SK-N-SH (cell line): ENCODE measurements around the gene PCSK5. TPM values are rescaled to one million over a fixed set of nuclear protein-coding genes. Genes with fewer than 3 reads are reported as not detected.

ENCODE experiments used
- CTCF ChIA-PET: fragments of 300-600, 350-600 bp; formaldehyde crosslinking; extraction: SDS; loops from one replicate; lab custom pipeline; 2021; lab: Yijun Ruan, JAX
- POLR2A ChIA-PET: fragments of 350-600 bp; sonication (Branson Sonifier 250); formaldehyde crosslinking; extraction: SDS; loops from one replicate; lab custom pipeline; 2020; ENCODE audit warnings: antibody characterized with exemption, inconsistent platforms; lab: Yijun Ruan, JAX
- DNase-seq: peaks from one replicate; pipeline ENCODE4 v3.0.0; 2012
- H2AFZ ChIP-seq: fragments of 200-600 bp; sonication (generic); 2 replicates; pipeline ENCODE4 v1.8.1; 2016; ENCODE audit warnings: antibody characterized with exemption, mild to moderate bottlenecking, low read depth
- H3F3A ChIP-seq: fragments of 200-600 bp; sonication (generic); replicated peaks from 2 replicates; pipeline ENCODE3; 2016; ENCODE audit warnings: antibody characterized with exemption, mild to moderate bottlenecking; ENCODE audit not compliant: insufficient read depth
- H3K27ac ChIP-seq, 2 experiments: fragments of 200-500 bp in 1 of 2; fragments of 200-600 bp in 1 of 2; sonication (Bioruptor generic) in 1 of 2; sonication (generic), shearing (Covaris generic) in 1 of 2; 2 replicates each; pipeline versions ENCODE4 v1.5.1 to v1.6.1; 2014 to 2016; ENCODE audit warnings: low read depth in 2 of 2, inconsistent platforms in 1 of 2, low read length in 1 of 2, mild to moderate bottlenecking in 1 of 2, mixed read lengths in 1 of 2
- H3K27me3 ChIP-seq: fragments of 200-600 bp; sonication (generic), shearing (Covaris generic); 2 replicates; pipeline ENCODE4 v1.6.1; 2016; ENCODE audit warnings: mixed run types; ENCODE audit not compliant: insufficient read depth
- H3K36me3 ChIP-seq, 2 experiments: fragments of 200-500 bp in 1 of 2; fragments of 200-600 bp in 1 of 2; sonication (Bioruptor generic) in 1 of 2; sonication (generic) in 1 of 2; replicated peaks in 1 of 2; 2 replicates each; pipeline versions ENCODE3 to v1.5.1; 2014 to 2016; ENCODE audit warnings: low read length in 1 of 2, mild to moderate bottlenecking in 1 of 2; ENCODE audit not compliant: insufficient read depth in 2 of 2, control insufficient read depth in 1 of 2
- H3K4me1 ChIP-seq, 2 experiments: fragments of 200-500 bp in 1 of 2; fragments of 200-600 bp in 1 of 2; sonication (Bioruptor generic) in 1 of 2; sonication (generic), shearing (Covaris generic) in 1 of 2; 2 replicates each; pipeline versions ENCODE4 v1.5.1 to v1.6.1; 2014 to 2016; ENCODE audit warnings: low read depth in 1 of 2, low read length in 1 of 2, mixed run types in 1 of 2; ENCODE audit not compliant: insufficient read depth in 2 of 2, control insufficient read depth in 1 of 2
- H3K4me2 ChIP-seq: fragments of 200-600 bp; sonication (generic), shearing (Covaris generic); 2 replicates; pipeline ENCODE4 v1.6.1; 2017; ENCODE audit warnings: mixed run types
- H3K4me3 ChIP-seq, 2 experiments: fragments of 200-500 bp in 1 of 2; fragments of 200-600 bp in 1 of 2; sonication (Bioruptor generic) in 1 of 2; sonication (generic), shearing (Covaris generic) in 1 of 2; 2 replicates each; pipeline versions ENCODE4 v1.5.1 to v1.8.1; 2014 to 2016; ENCODE audit warnings: low read depth in 2 of 2, inconsistent platforms in 1 of 2, low read length in 1 of 2, mild to moderate bottlenecking in 1 of 2, mixed read lengths in 1 of 2, moderate library complexity in 1 of 2
- H3K79me2 ChIP-seq: fragments of 200-600 bp; sonication (generic); 2 replicates; pipeline ENCODE4 v1.8.1; 2017; ENCODE audit warnings: mild to moderate bottlenecking; ENCODE audit not compliant: insufficient read depth
- H3K9ac ChIP-seq: fragments of 200-600 bp; sonication (generic); 2 replicates; pipeline ENCODE4 v1.6.1; 2017; ENCODE audit warnings: mixed run types
- H3K9me2 ChIP-seq: fragments of 200-600 bp; sonication (generic); 2 replicates; pipeline ENCODE4 v1.6.1; 2017; ENCODE audit warnings: mixed run types
- H3K9me3 ChIP-seq: fragments of 200-600 bp; sonication (generic); 2 replicates; pipeline ENCODE4 v1.6.1; 2017; ENCODE audit warnings: mixed run types, mild to moderate bottlenecking, moderate library complexity
- H4K20me1 ChIP-seq: fragments of 200-600 bp; sonication (generic); 2 replicates; pipeline ENCODE4 v1.6.1; 2017; ENCODE audit warnings: mild to moderate bottlenecking, mixed run types; ENCODE audit not compliant: insufficient read depth
- CTCF ChIP-seq: fragments of 200-600 bp; sonication (generic); IDR thresholded peaks from 2 replicates; pipeline ENCODE4 v1.6.1; 2017; ENCODE audit warnings: antibody characterized with exemption, mild to moderate bottlenecking, moderate library complexity
- ELF1 ChIP-seq: IDR thresholded peaks from 2 replicates; pipeline ENCODE4 v1.4.0; 2012
- EZH2phosphoT487 ChIP-seq: fragments of 200-600 bp; sonication (generic); IDR thresholded peaks from 2 replicates; pipeline ENCODE4 v1.6.1; 2017; ENCODE audit warnings: low read depth, mixed run types, mild to moderate bottlenecking, antibody characterized with exemption, moderate library complexity, borderline replicate concordance
- FOSL2 ChIP-seq: IDR thresholded peaks from 2 replicates; pipeline ENCODE4 v1.4.0; 2012; ENCODE audit warnings: low read depth, mild to moderate bottlenecking, moderate library complexity, borderline replicate concordance
- FOXM1 ChIP-seq: IDR thresholded peaks from 2 replicates; pipeline ENCODE4 v1.4.0; 2012; ENCODE audit warnings: low read depth, mild to moderate bottlenecking
- GABPA ChIP-seq: IDR thresholded peaks from 2 replicates; pipeline ENCODE4 v1.4.0; 2012; ENCODE audit warnings: low read depth, mild to moderate bottlenecking
- IRF3 ChIP-seq: fragments of 150-350 bp; IDR thresholded peaks from 2 replicates; pipeline ENCODE4 v1.6.1; 2016; ENCODE audit warnings: mild to moderate bottlenecking, low read depth, low read length
- JUND ChIP-seq: IDR thresholded peaks from 2 replicates; pipeline ENCODE4 v1.4.0; 2012
- POLR2AphosphoS5 ChIP-seq: IDR thresholded peaks from 2 replicates; pipeline ENCODE4 v1.6.1; 2012; ENCODE audit warnings: low read depth, low read length
- RAD21 ChIP-seq: IDR thresholded peaks from 2 replicates; pipeline ENCODE4 v1.6.1; 2012; ENCODE audit warnings: mild to moderate bottlenecking, low read length
- RFX5 ChIP-seq: IDR thresholded peaks from 2 replicates; pipeline ENCODE4 v1.6.1; 2012; ENCODE audit warnings: mild to moderate bottlenecking, improper control_type of control experiment, low read length
- RXRA ChIP-seq: IDR thresholded peaks from 2 replicates; pipeline ENCODE4 v1.4.0; 2012; ENCODE audit warnings: low read depth, mild to moderate bottlenecking, borderline replicate concordance
- SMC3 ChIP-seq: IDR thresholded peaks from 2 replicates; pipeline ENCODE4 v1.6.1; 2012; ENCODE audit warnings: low read depth, low read length, improper control_type of control experiment
- TAF1 ChIP-seq: IDR thresholded peaks from 2 replicates; pipeline ENCODE4 v1.6.1; 2012; ENCODE audit warnings: low read depth, mild to moderate bottlenecking, low read length, moderate library complexity, borderline replicate concordance
- WGBS: methylation state at CpG from one replicate; pipeline ENCODE4 v1.1.6; 2017; ENCODE audit warnings: low lambda C conversion rate; 5-methylcytosine and 5-hydroxymethylcytosine counted together
- polyA plus RNA-seq, 3 experiments: library from polyadenylated mRNA; depleted of rRNA; stranded (reverse); fragments of >200 nt; gene quantifications; 2 replicates each; pipeline ENCODE4 v1.2.3, GENCODE V29; 2012
- TF ChIP-seq, protein P1 (sequence below): fragments of 150-350 bp; IDR thresholded peaks from 2 replicates; pipeline ENCODE4 v1.6.1; 2017; ENCODE audit warnings: antibody characterized with exemption, low read length, low read depth, borderline replicate concordance
- TF ChIP-seq, protein P2 (sequence below): IDR thresholded peaks from 2 replicates; pipeline ENCODE4; 2012
- TF ChIP-seq, protein P3 (sequence below): IDR thresholded peaks from 2 replicates; pipeline ENCODE4 v1.6.1; 2012; ENCODE audit warnings: mild to moderate bottlenecking, low read depth, low read length, moderate library complexity

Gene PCSK5
- polyA plus RNA-seq, 1 of the 3 experiments (the other 2 are of a cell fraction) = 0.08 TPM

DNA sequence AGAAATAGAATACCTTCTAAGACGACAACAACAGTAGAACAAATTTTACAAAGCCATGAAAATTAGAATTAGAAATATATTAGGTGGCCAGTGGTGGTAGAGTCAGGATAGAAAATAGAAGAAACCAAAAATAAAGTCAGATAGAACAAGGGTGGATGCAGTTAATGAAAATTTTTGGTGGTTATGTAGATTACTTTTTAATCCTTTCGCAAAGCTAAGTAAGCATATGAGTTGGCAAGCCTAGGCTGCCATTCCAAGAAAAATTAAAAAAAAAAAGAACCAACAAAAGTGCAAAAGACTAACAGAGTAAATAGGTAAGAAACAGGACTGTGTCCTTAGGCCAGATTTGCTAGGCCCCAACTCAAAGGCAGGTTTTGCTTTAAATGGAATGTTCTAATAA lies 56.8 kb downstream of the PCSK5 start (continued):
- TF ChIP-seq, protein P1, sequence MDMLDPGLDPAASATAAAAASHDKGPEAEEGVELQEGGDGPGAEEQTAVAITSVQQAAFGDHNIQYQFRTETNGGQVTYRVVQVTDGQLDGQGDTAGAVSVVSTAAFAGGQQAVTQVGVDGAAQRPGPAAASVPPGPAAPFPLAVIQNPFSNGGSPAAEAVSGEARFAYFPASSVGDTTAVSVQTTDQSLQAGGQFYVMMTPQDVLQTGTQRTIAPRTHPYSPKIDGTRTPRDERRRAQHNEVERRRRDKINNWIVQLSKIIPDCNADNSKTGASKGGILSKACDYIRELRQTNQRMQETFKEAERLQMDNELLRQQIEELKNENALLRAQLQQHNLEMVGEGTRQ = no peak
- TF ChIP-seq, protein P2, sequence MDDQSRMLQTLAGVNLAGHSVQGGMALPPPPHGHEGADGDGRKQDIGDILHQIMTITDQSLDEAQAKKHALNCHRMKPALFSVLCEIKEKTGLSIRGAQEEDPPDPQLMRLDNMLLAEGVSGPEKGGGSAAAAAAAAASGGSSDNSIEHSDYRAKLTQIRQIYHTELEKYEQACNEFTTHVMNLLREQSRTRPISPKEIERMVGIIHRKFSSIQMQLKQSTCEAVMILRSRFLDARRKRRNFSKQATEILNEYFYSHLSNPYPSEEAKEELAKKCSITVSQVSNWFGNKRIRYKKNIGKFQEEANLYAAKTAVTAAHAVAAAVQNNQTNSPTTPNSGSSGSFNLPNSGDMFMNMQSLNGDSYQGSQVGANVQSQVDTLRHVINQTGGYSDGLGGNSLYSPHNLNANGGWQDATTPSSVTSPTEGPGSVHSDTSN = no peak
- TF ChIP-seq RFX5 = no peak

DNA sequence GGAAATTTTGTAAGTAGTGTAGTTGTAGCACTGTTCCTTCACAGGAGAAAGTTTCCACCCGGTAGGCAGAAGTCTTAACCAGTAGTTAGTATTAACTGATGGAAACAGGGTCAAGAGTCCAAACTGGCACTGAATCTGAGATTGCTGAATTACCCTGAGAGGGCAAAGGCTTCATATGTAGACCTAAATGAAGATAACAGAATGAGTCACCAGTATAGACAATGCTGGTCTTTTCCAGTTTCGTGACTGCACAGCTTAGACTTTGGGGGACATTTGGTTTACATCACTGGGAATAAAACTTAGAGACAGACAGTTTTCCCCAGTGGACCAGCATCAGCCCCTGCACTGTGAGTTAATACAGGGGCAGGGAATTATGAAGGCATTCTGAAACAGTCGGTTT lies 60.5 kb downstream of the PCSK5 start:
- DNase-seq = no peak
- no peaks in the 10 kb centered on the region for H3K9me2 ChIP-seq
- H3K4me1 ChIP-seq = no peaks in the 10 kb centered on the region
- ChIA-PET CTCF (no interaction called here), POLR2A (no interaction called here)
- no peaks in the 10 kb centered on the region for H4K20me1 ChIP-seq
- H3K27ac ChIP-seq = no peak overlapping the region
- no peak overlapping the region for H3K9ac ChIP-seq
- no peaks in the 10 kb centered on the region for H3K79me2 ChIP-seq
- no peak overlapping the region for H3K4me3 ChIP-seq
- 0% methylated on average over 3 of the region's 3 CpGs for WGBS
- H3K36me3 ChIP-seq = no peaks in the 10 kb centered on the region
- no peak overlapping the region for H3K4me2 ChIP-seq
- no peak for TF ChIP-seq SMC3
- no peak overlapping the region for H2AFZ ChIP-seq
- H3K9me3 ChIP-seq = no peaks in the 10 kb centered on the region
- no peaks in the 10 kb centered on the region for H3F3A ChIP-seq
- no peaks in the 10 kb centered on the region for H3K27me3 ChIP-seq

DNA sequence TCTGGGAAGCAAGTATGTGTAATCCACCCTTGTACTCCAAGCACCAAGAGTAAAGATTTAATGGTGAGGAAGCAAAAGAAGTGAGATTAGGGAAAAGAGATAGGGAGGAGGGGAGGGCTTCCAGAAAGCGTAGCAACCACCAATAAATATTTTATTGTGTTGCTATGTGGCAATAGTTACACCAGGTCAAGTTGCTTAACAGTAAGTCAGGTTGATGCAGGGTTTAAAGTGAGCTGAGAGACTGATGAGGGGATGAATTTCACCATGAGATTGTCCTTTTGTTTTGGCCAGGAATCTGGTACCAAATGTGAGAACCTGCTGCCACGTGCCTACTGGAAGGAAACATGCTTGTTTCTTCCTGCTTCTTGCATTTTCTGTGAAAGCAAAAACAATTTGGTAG lies 62.7 kb downstream of the PCSK5 start:
- Histone ChIP-seq H2AFZ (no peak overlapping the region), H3K36me3 (no peaks in the 10 kb centered on the region), H3F3A (no peaks in the 10 kb centered on the region), H3K27ac (no peak overlapping the region), H3K9ac (no peak overlapping the region), H3K9me3 (no peaks in the 10 kb centered on the region), H4K20me1 (no peaks in the 10 kb centered on the region), H3K4me1 (no peaks in the 10 kb centered on the region), H3K4me3 (no peak overlapping the region), H3K4me2 (no peak overlapping the region), H3K79me2 (no peaks in the 10 kb centered on the region), H3K9me2 (no peaks in the 10 kb centered on the region), H3K27me3 (no peaks in the 10 kb centered on the region)
- ChIA-PET POLR2A (no interaction called here), CTCF (no interaction called here)
- WGBS = 7% methylated on average over 2 of the region's 2 CpGs
- TF ChIP-seq RAD21 (no peak), JUND (no peak), TAF1 (no peak), RXRA (no peak), IRF3 (no peak), POLR2AphosphoS5 (no peak), GABPA (no peak), SMC3 (no peak), CTCF (no peak), FOSL2 (no peak), FOXM1 (no peak), EZH2phosphoT487 (no peak), ELF1 (no peak)
- TF ChIP-seq, protein P3, sequence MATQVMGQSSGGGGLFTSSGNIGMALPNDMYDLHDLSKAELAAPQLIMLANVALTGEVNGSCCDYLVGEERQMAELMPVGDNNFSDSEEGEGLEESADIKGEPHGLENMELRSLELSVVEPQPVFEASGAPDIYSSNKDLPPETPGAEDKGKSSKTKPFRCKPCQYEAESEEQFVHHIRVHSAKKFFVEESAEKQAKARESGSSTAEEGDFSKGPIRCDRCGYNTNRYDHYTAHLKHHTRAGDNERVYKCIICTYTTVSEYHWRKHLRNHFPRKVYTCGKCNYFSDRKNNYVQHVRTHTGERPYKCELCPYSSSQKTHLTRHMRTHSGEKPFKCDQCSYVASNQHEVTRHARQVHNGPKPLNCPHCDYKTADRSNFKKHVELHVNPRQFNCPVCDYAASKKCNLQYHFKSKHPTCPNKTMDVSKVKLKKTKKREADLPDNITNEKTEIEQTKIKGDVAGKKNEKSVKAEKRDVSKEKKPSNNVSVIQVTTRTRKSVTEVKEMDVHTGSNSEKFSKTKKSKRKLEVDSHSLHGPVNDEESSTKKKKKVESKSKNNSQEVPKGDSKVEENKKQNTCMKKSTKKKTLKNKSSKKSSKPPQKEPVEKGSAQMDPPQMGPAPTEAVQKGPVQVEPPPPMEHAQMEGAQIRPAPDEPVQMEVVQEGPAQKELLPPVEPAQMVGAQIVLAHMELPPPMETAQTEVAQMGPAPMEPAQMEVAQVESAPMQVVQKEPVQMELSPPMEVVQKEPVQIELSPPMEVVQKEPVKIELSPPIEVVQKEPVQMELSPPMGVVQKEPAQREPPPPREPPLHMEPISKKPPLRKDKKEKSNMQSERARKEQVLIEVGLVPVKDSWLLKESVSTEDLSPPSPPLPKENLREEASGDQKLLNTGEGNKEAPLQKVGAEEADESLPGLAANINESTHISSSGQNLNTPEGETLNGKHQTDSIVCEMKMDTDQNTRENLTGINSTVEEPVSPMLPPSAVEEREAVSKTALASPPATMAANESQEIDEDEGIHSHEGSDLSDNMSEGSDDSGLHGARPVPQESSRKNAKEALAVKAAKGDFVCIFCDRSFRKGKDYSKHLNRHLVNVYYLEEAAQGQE = no peak
- no peak for DNase-seq
